Peyer's patch (tissue), 4 donors: ENCODE results near the gene GARIN5B. TPM values are rescaled to one million over a fixed set of nuclear protein-coding genes. Genes with fewer than 3 reads are reported as not detected.

Experiments
- DNase-seq, 3 donors: peaks; one replicate each; pipeline ENCODE4 v3.0.0-alpha.2; 2017 to 2019
- H3K27ac ChIP-seq, 4 donors: fragments of 200-600 bp; sonication (generic); one replicate each; pipeline ENCODE4 v1.5.1; 2016 to 2019
- H3K27me3 ChIP-seq, 2 donors: fragments of 200-600 bp; sonication (generic); one replicate each; pipeline ENCODE4 v1.5.1; 2019
- H3K36me3 ChIP-seq, 3 donors: fragments of 200-600 bp; sonication (generic); one replicate each; pipeline ENCODE4 v1.5.1; 2016 to 2019
- H3K4me1 ChIP-seq, 4 donors: fragments of 200-600 bp; sonication (generic); one replicate each; pipeline ENCODE4 v1.5.1; 2016 to 2019
- H3K4me3 ChIP-seq, 4 donors: fragments of 200-600 bp; sonication (generic); 1 replicate in 3 of 4; 2 replicates in 1 of 4; pipeline ENCODE4 v1.5.1; 2016 to 2019; ENCODE audit warnings: mild to moderate bottlenecking in 1 of 4
- H3K9me3 ChIP-seq, 4 donors: fragments of 200-600 bp; sonication (generic); one replicate each; pipeline ENCODE4 v1.5.1; 2016 to 2019; ENCODE audit warnings: mild to moderate bottlenecking in 1 of 4
- POLR2A ChIP-seq, 2 donors: fragments of 450-650 bp; IDR thresholded peaks; one replicate each; pipeline ENCODE4 v1.5.1; 2017; ENCODE audit warnings: antibody characterized with exemption in 2 of 2, mild to moderate bottlenecking in 2 of 2, moderate library complexity in 2 of 2
- total RNA-seq, 4 donors: library from RNA; depleted of rRNA; stranded (reverse); fragments of >200 nt; gene quantifications; one replicate each; pipeline ENCODE4 v1.1.0, GENCODE V29; 2016
- TF ChIP-seq, protein P1 (sequence below), 6 experiments: fragments of 450-650 bp in 4 of 6; fragments of 200-600 bp in 2 of 6; sonication (generic) in 1 of 6; IDR thresholded peaks; one replicate each; pipeline ENCODE4 v1.5.1; 2017 to 2019; ENCODE audit warnings: antibody characterized with exemption in 6 of 6, mild to moderate bottlenecking in 3 of 6, moderate library complexity in 1 of 6

GARIN5B gene
- total RNA-seq, 4 donors from 2014 or later, result not detected

DNA sequence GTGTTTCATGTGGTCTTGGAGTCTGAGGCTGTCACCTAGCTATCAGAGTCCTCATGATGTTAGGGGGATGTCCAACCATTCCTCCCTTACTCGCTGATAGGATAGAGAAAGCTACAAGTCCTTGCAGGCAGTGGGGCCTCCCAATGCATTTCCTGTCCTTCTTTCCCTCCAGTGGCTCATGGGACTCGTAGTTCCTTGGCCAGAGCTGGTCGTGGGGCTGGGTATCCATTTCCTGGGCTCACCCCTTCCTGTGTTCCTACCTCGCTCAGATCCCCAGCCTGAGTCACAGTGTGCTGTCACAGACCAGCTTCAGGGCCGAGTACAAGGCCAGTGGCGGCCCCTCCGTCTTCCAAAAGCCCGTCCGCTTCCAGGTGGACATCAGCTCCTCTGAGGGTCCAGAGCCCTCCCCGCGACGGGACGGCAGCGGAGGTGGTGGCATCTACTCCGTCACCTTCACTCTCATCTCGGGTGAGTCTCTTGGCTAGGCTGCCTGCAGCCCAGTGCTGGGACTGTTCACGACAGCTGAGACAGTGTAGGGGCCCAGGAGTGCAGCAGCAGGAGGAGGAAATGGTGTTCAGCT lies 57.0 kb downstream of the GARIN5B start:
- TF ChIP-seq, protein P1, sequence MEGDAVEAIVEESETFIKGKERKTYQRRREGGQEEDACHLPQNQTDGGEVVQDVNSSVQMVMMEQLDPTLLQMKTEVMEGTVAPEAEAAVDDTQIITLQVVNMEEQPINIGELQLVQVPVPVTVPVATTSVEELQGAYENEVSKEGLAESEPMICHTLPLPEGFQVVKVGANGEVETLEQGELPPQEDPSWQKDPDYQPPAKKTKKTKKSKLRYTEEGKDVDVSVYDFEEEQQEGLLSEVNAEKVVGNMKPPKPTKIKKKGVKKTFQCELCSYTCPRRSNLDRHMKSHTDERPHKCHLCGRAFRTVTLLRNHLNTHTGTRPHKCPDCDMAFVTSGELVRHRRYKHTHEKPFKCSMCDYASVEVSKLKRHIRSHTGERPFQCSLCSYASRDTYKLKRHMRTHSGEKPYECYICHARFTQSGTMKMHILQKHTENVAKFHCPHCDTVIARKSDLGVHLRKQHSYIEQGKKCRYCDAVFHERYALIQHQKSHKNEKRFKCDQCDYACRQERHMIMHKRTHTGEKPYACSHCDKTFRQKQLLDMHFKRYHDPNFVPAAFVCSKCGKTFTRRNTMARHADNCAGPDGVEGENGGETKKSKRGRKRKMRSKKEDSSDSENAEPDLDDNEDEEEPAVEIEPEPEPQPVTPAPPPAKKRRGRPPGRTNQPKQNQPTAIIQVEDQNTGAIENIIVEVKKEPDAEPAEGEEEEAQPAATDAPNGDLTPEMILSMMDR (IDR thresholded peaks at IDR 0.05), result no peak
- no peak for TF ChIP-seq POLR2A (IDR thresholded peaks at IDR 0.05)
- no peaks in the 10 kb centered on the region for H3K27me3 ChIP-seq
- DNase-seq, result no peak
- H3K27ac ChIP-seq, result no peak overlapping the region
- no peaks in the 10 kb centered on the region for H3K9me3 ChIP-seq
- H3K36me3 ChIP-seq, result no peaks in the 10 kb centered on the region
- H3K4me3 ChIP-seq, result no peak overlapping the region
- peaks cover 0 to 8% (median 0%) of the 10 kb centered on the region in 4 donors for H3K4me1 ChIP-seq

DNA sequence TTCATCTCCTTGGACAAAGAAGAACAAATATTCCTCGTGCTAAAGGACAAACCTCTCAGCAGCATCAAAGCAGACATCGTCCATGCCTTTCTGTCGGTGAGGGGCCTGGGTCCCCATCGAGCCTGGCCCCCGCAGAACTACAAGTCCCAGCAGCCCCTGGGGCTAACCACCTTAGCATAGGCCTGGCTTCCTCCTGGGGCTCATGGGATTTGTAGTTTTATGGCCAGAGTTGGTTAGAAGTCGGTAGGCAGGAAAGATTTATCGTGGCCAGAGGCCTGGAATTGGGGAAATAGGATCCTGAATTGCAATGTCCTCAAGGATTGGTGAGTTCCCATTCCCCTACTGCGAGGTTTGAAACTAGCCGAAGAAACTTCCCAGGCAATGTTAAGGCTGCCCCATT lies 57.6 kb downstream of the GARIN5B start:
- no peaks in the 10 kb centered on the region for H3K36me3 ChIP-seq
- peak in 2 of 3 donors; percentile 36 to 63 for DNase-seq
- no peaks in the 10 kb centered on the region for H3K27me3 ChIP-seq
- no peak overlapping the region for H3K27ac ChIP-seq
- TF ChIP-seq, protein P1 (IDR thresholded peaks at IDR 0.05), result no peak
- TF ChIP-seq POLR2A (IDR thresholded peaks at IDR 0.05), result no peak
- no peaks in the 10 kb centered on the region for H3K9me3 ChIP-seq
- H3K4me1 ChIP-seq, result peaks cover 0 to 8% (median 0%) of the 10 kb centered on the region in 4 donors
- H3K4me3 ChIP-seq, result no peak overlapping the region

DNA sequence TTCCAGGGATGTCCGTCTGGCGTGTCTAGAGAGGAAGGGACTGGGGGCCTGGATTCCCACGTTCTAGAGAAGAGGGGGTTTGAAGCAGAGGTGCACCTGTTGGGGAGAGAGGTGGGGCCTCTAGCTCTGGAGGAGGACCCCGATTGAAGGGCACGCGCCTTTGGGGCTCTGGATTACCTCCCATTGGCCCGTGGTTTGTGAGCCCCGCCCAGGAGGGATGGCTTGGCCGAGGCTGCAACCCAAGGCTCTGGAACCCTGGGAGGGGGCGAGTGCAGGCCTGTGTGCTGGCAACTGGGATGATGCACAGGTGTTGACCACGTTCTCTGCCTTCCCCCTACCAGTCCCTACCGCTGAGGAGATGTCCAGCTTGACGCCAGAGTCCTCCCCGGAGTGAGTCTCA lies 58.1 kb downstream of the GARIN5B start:
- H3K36me3 ChIP-seq, result no peaks in the 10 kb centered on the region
- H3K4me1 ChIP-seq, result peaks cover 0 to 8% (median 0%) of the 10 kb centered on the region in 4 donors
- no peaks in the 10 kb centered on the region for H3K27me3 ChIP-seq
- H3K27ac ChIP-seq, result no peak overlapping the region
- TF ChIP-seq POLR2A (IDR thresholded peaks at IDR 0.05), result no peak
- TF ChIP-seq, protein P1 (IDR thresholded peaks at IDR 0.05), result no peak
- no peak overlapping the region for H3K4me3 ChIP-seq
- no peak for DNase-seq
- H3K9me3 ChIP-seq, result no peaks in the 10 kb centered on the region

Other genes starting within 250 kb of the GARIN5B start
- 100 to 1,000 TPM; 113 to 512 (median 193) TPM for gene PPP1R12C, start 245.6 kb downstream of the GARIN5B start, total RNA-seq
- gene TNNT1, start 214.1 kb downstream of the GARIN5B start, total RNA-seq, result not detected
- not detected for gene TNNI3, start 205.5 kb downstream of the GARIN5B start, total RNA-seq
- gene DNAAF3, start 196.6 kb downstream of the GARIN5B start, total RNA-seq, result under 1 TPM in 1 of 4 donors, not detected in 3; 0.40 TPM
- under 1 TPM in 2 of 4 donors, not detected in 2; 0.70 to 0.94 TPM for gene SYT5, start 183.0 kb downstream of the GARIN5B start, total RNA-seq
- gene PTPRH, start 153.8 kb downstream of the GARIN5B start, total RNA-seq, result 100 to 1,000 TPM in 3 of 4 donors, 10 to 100 TPM in 1; 26.4 to 261 (median 246) TPM
- 10 to 100 TPM in 3 of 4 donors, 1 to 10 TPM in 1; 9.1 to 39.8 (median 15.1) TPM for gene TMEM86B, start 134.5 kb downstream of the GARIN5B start, total RNA-seq
- 100 to 1,000 TPM in 2 of 4 donors, 10 to 100 TPM in 2; 71.2 to 123 (median 94.8) TPM for gene PPP6R1, start 104.2 kb downstream of the GARIN5B start, total RNA-seq
- 10 to 100 TPM; 14.4 to 38.0 (median 25.6) TPM for gene HSPBP1, start 83.2 kb downstream of the GARIN5B start, total RNA-seq
- gene BRSK1, start 79.3 kb downstream of the GARIN5B start, total RNA-seq, result 1 to 10 TPM in 3 of 4 donors, under 1 TPM in 1; 0.35 to 6.6 (median 3.0) TPM
- gene TMEM150B, start 37.9 kb downstream of the GARIN5B start, total RNA-seq, result 100 to 1,000 TPM in 3 of 4 donors, 10 to 100 TPM in 1; 26.4 to 235 (median 199) TPM
- gene KMT5C, start 23.4 kb downstream of the GARIN5B start, total RNA-seq, result 10 to 100 TPM; 14.4 to 45.6 (median 43.9) TPM
- not detected for gene COX6B2, start 8.5 kb downstream of the GARIN5B start, total RNA-seq
- gene IL11, start 7.2 kb upstream of the GARIN5B start, total RNA-seq, result not detected
- gene TMEM190, start 13.6 kb upstream of the GARIN5B start, total RNA-seq, result not detected
- 10 to 100 TPM; 19.8 to 75.8 (median 61.6) TPM for gene TMEM238, start 21.0 kb upstream of the GARIN5B start, total RNA-seq
- 100 to 1,000 TPM; 116 to 394 (median 283) TPM for gene RPL28, start 22.7 kb upstream of the GARIN5B start, total RNA-seq
- 1 to 10 TPM; 5.2 to 9.1 (median 7.6) TPM for gene UBE2S, start 44.5 kb upstream of the GARIN5B start, total RNA-seq
- gene SHISA7, start 80.0 kb upstream of the GARIN5B start, total RNA-seq, result not detected
- gene ISOC2, start 98.4 kb upstream of the GARIN5B start, total RNA-seq, result 100 to 1,000 TPM in 1 of 4 donors, 10 to 100 TPM in 3; 28.1 to 102 (median 60.0) TPM
- gene C19orf85, start 101.5 kb upstream of the GARIN5B start, total RNA-seq, result not detected
- gene ZNF628, start 113.4 kb upstream of the GARIN5B start, total RNA-seq, result 10 to 100 TPM; 10.1 to 47.0 (median 15.5) TPM
- 1 to 10 TPM; 1.4 to 7.4 (median 3.0) TPM for gene NAT14, start 121.9 kb upstream of the GARIN5B start, total RNA-seq
- gene SSC5D, start 125.2 kb upstream of the GARIN5B start, total RNA-seq, result 10 to 100 TPM in 1 of 4 donors, 1 to 10 TPM in 3; 2.8 to 10.3 (median 5.0) TPM
- gene SBK2, start 173.9 kb upstream of the GARIN5B start, total RNA-seq, result not detected
- gene SBK3, start 182.3 kb upstream of the GARIN5B start, total RNA-seq, result 1 to 10 TPM in 1 of 4 donors, not detected in 3; 1.0 TPM
- 1 to 10 TPM in 3 of 4 donors, not detected in 1; 1.7 to 6.1 (median 3.1) TPM for gene ZNF579, start 217.6 kb upstream of the GARIN5B start, total RNA-seq
- 10 to 100 TPM in 3 of 4 donors, 1 to 10 TPM in 1; 6.0 to 14.9 (median 12.0) TPM for gene FIZ1, start 236.3 kb upstream of the GARIN5B start, total RNA-seq
- 10 to 100 TPM; 30.3 to 45.2 (median 44.4) TPM for gene ZNF524, start 237.0 kb upstream of the GARIN5B start, total RNA-seq
- gene ZNF865, start 242.4 kb upstream of the GARIN5B start, total RNA-seq, result 10 to 100 TPM in 3 of 4 donors, 1 to 10 TPM in 1; 8.6 to 18.9 (median 14.3) TPM